H1 (cell line): ENCODE results near the gene PALD1.

ENCODE experiments used
- CEBPB ChIP-seq: IDR thresholded peaks from 2 replicates; pipeline ENCODE4 v1.6.1; 2012; ENCODE audit warnings: low read depth, low read length
- CHD2 ChIP-seq: IDR thresholded peaks from 2 replicates; pipeline ENCODE4 v1.6.1; 2012; ENCODE audit warnings: low read length, improper control_type of control experiment
- CTCF ChIP-seq, 3 experiments: IDR thresholded peaks; 1 replicate in 2 of 3; 2 replicates in 1 of 3; pipeline versions ENCODE4 v1.5.1 to v1.6.1; 2011; ENCODE audit warnings: low read length in 3 of 3, mild to moderate bottlenecking in 3 of 3, inconsistent platforms in 2 of 3, low read depth in 1 of 3, moderate library complexity in 1 of 3; ENCODE audit not compliant: insufficient read depth in 1 of 3; ENCODE audit errors: control extremely low read depth in 1 of 3
- EZH2 ChIP-seq: fragments of 200-600 bp; sonication (generic); IDR thresholded peaks from 2 replicates; pipeline ENCODE4 v1.7.1; 2012; ENCODE audit warnings: low read depth, mild to moderate bottlenecking, moderate library complexity, low read length, inconsistent platforms; ENCODE audit not compliant: severe bottlenecking
- GABPA ChIP-seq: IDR thresholded peaks from 2 replicates; pipeline ENCODE4 v1.6.1; 2011; ENCODE audit warnings: mild to moderate bottlenecking, low read length, moderate library complexity, borderline replicate concordance; ENCODE audit not compliant: insufficient read depth
- JUN ChIP-seq: IDR thresholded peaks from 2 replicates; pipeline ENCODE4 v1.6.1; 2011; ENCODE audit warnings: low read depth, mild to moderate bottlenecking, improper control_type of control experiment, low read length
- MAX ChIP-seq: IDR thresholded peaks from 2 replicates; pipeline ENCODE4 v1.6.1; 2012; ENCODE audit warnings: inconsistent platforms
- POLR2A ChIP-seq, 2 experiments: IDR thresholded peaks; 1 replicate in 1 of 2; 2 replicates in 1 of 2; pipeline ENCODE4 v1.6.1; 2011; ENCODE audit warnings: low read depth in 2 of 2, low read length in 2 of 2, mild to moderate bottlenecking in 2 of 2; ENCODE audit errors: control extremely low read depth in 1 of 2
- POLR2AphosphoS5 ChIP-seq: IDR thresholded peaks from 2 replicates; pipeline ENCODE4 v1.6.1; 2011; ENCODE audit warnings: low read depth, low read length
- RAD21 ChIP-seq, 2 experiments: IDR thresholded peaks in 1 of 2; conservative IDR thresholded peaks in 1 of 2; 2 replicates each; pipeline ENCODE4 v1.6.1; 2011; ENCODE audit warnings: low read depth in 2 of 2, low read length in 2 of 2, improper control_type of control experiment in 1 of 2, inconsistent platforms in 1 of 2, mild to moderate bottlenecking in 1 of 2, moderate library complexity in 1 of 2
- RBBP5 ChIP-seq: IDR thresholded peaks from 2 replicates; pipeline ENCODE4 v1.7.1; 2012; ENCODE audit warnings: low read depth, mild to moderate bottlenecking, inconsistent platforms, low read length, moderate library complexity, borderline replicate concordance
- RFX5 ChIP-seq: IDR thresholded peaks from 2 replicates; pipeline ENCODE4 v1.6.1; 2011; ENCODE audit warnings: low read depth, low read length, improper control_type of control experiment, borderline replicate concordance
- SP2 ChIP-seq: IDR thresholded peaks from 2 replicates; pipeline ENCODE4 v1.6.1; 2012; ENCODE audit warnings: mild to moderate bottlenecking, low read length, inconsistent platforms

- TF ChIP-seq POLR2A (IDR thresholded peaks at IDR 0.05; ENCODE audit: control extremely low read depth in 1 of 2, low read depth in 2 of 2, low read length in 2 of 2) (no peak), CTCF (IDR thresholded peaks at IDR 0.05; ENCODE audit: control extremely low read depth in 1 of 3, insufficient read depth in 1 of 3, low read depth in 1 of 3, low read length in 3 of 3) (no peak), RAD21 (IDR thresholded peaks at IDR 0.05 in 1 of 2, conservative IDR thresholded peaks at IDR 0.05 in 1 of 2; ENCODE audit: low read depth in 2 of 2, low read length in 2 of 2) (no peak), MAX (no peak), CHD2 (no peak), POLR2AphosphoS5 (no peak), SP2 (no peak), JUN (no peak), GABPA (no peak), RBBP5 (no peak), CEBPB (no peak), RFX5 (no peak), EZH2 (no peak)
These were observed 33.6 kb downstream of the PALD1 start for GRCh38 chr10:70512149-70512639.
